ENCODE results near the gene SNTG2.

The SNTG2 gene

DNA sequence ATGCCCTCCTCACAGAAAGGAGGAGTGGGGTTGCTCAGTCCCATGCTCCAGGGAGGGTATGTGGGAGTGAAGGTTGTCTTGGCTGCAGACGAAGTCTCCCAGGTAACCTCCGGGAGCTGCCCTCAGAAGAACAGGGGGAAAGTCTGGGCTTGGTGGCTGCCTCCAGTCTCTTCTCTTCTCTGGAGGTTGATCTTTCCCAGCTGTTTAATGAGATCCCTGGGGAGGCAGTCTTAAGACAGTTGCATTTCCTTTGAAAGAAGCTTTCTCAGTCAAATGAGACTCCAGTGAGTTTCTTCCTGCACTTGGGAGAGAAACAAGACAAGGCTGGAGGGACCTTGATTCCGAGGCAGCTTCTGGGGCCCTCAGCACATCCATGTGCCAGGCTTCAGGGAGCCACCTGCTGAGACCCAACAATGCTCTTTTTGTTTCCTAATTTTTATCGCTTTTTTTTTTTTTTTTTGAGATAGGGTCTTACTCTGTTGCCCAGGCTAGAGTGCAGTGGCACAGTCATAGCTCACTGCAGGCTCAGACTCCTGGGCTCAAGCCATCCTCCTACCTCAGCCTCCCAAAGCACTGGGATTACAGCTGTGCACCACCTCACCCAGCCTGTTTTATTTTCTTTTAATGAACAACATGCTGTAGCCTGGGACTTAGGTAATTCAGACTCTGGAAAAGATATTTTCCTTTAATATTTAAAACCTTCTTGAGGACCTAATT, 390.9 kb downstream of the SNTG2 start:
- Mint-ChIP-seq H3K4me1 (ENCODE audit: low read depth) (peaks cover 4% of the 10 kb centered on the region), H3K36me3 (ENCODE audit: low read depth) (no peaks in the 10 kb centered on the region), H3K4me3 (no peak overlapping the region), H3K27me3 (ENCODE audit: low read depth) (peaks cover 2% of the 10 kb centered on the region), H3K9me3 (no peaks in the 10 kb centered on the region), H3K27ac (no peak overlapping the region)
- no peak for DNase-seq (ENCODE audit: low spot score)

GRCh38 chr2:1348789-1349188, 398.1 kb downstream of the SNTG2 start:
- DNase-seq (ENCODE audit: low spot score): no peak
- H3K36me3 Mint-ChIP-seq (ENCODE audit: low read depth): no peaks in the 10 kb centered on the region
- H3K9me3 Mint-ChIP-seq: peaks cover 17% of the 10 kb centered on the region
- H3K4me3 Mint-ChIP-seq: no peak overlapping the region
- no peaks in the 10 kb centered on the region for H3K27me3 Mint-ChIP-seq (ENCODE audit: low read depth)
- no peaks in the 10 kb centered on the region for H3K4me1 Mint-ChIP-seq (ENCODE audit: low read depth)
- no peak overlapping the region for H3K27ac Mint-ChIP-seq

DNA sequence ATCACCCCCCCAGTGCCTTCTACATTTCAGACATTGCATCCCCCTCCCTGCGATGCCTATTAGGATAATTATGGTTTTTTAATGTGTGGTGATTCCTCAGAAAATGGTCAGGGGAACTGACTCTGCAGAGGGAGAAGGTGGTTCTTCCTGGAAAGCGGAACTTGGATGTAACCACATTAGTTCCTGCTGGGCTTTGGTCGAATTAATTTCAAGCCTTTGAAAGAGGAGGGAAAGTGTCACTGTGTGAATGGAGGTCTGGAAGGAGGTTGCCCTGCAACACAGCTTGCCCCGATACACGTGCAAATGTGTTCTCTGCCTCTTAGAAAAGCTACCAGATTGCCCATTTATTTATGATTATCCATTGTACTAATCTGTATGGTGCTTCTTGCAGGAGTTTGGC, 399.5 kb downstream of the SNTG2 start:
- no peak overlapping the region for H3K4me3 Mint-ChIP-seq
- H3K27ac Mint-ChIP-seq: no peak overlapping the region
- H3K27me3 Mint-ChIP-seq (ENCODE audit: low read depth): no peaks in the 10 kb centered on the region
- H3K4me1 Mint-ChIP-seq (ENCODE audit: low read depth): no peaks in the 10 kb centered on the region
- peaks cover 17% of the 10 kb centered on the region for H3K9me3 Mint-ChIP-seq
- H3K36me3 Mint-ChIP-seq (ENCODE audit: low read depth): no peaks in the 10 kb centered on the region
- no peak for DNase-seq (ENCODE audit: low spot score)

- Mint-ChIP-seq H3K27me3 (ENCODE audit: low read depth) (peaks cover 11% of the 10 kb centered on the region), H3K9me3 (peaks cover 15% of the 10 kb centered on the region), H3K4me1 (ENCODE audit: low read depth) (no peaks in the 10 kb centered on the region), H3K27ac (no peak overlapping the region), H3K36me3 (ENCODE audit: low read depth) (no peaks in the 10 kb centered on the region), H3K4me3 (no peak overlapping the region)
- DNase-seq (ENCODE audit: low spot score): no peak
Observed at GRCh38 chr2:1353124-1353523, 402.5 kb downstream of the SNTG2 start.

DNA sequence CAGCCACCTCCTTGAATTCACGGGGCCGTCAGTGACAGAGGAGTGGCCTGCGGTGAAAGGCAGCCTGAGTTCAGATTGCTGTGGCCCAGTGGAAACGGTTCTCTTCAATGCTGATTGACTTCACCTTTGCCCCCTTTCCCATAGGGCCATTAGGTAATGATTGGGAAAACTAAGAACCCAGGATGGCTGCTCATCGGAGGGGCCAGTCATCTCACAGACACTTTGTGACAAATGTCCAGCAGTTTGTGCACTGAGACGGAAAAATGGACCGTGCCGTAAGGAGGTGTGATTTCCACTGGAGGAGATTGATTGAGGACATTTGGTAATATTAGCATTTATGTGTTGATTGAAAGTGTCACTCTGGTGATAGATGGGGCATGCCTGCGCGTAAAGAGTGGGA, 402.9 kb downstream of the SNTG2 start:
- Mint-ChIP-seq H3K4me3 (no peak overlapping the region), H3K36me3 (ENCODE audit: low read depth) (no peaks in the 10 kb centered on the region), H3K4me1 (ENCODE audit: low read depth) (no peaks in the 10 kb centered on the region), H3K9me3 (peaks cover 10% of the 10 kb centered on the region), H3K27ac (no peak overlapping the region), H3K27me3 (ENCODE audit: low read depth) (peaks cover 15% of the 10 kb centered on the region)
- DNase-seq (ENCODE audit: low spot score): no peak

GRCh38 chr2:1360144-1360543, 409.5 kb downstream of the SNTG2 start:
- Mint-ChIP-seq H3K9me3 (peaks cover 3% of the 10 kb centered on the region), H3K27me3 (ENCODE audit: low read depth) (peaks cover 26% of the 10 kb centered on the region), H3K4me1 (ENCODE audit: low read depth) (no peaks in the 10 kb centered on the region), H3K36me3 (ENCODE audit: low read depth) (no peaks in the 10 kb centered on the region), H3K4me3 (no peak overlapping the region), H3K27ac (no peak overlapping the region)
- no peak for DNase-seq (ENCODE audit: low spot score)

DNA sequence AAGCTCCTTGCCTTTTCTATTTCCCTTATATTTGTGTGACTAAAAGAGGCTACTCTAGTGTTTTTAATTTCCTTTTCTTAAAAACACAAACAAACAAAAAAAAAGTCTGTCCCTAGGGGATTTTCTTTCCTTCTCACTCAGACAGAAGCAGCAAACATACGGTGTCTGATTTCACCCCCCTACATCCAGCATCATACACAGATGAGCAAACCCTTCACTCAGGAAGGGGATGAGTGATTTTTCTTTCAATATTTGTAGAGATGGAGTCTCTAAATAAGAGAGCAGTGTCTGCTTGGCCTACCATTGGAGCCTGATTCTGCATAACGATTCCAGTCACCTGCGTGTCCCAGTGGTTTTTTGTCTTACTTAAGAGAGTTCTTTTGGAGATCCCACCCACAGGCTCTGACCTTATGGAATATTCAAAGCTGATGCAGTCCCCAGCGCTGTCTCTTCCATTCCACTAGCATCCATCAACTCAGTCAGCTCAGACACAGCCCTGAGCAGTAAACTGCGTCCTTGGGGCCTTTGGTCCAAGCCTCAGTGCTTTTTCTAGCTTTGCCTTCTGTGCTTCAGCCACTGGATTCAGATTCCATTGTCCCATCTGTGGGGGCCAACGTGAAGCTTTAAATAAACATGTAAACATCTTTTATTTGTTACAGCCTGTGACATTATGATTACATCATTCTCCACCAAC, 410.1 kb downstream of the SNTG2 start:
- Mint-ChIP-seq H3K27ac (no peak overlapping the region), H3K36me3 (ENCODE audit: low read depth) (no peaks in the 10 kb centered on the region), H3K4me1 (ENCODE audit: low read depth) (no peaks in the 10 kb centered on the region), H3K4me3 (no peak overlapping the region), H3K9me3 (peaks cover 3% of the 10 kb centered on the region), H3K27me3 (ENCODE audit: low read depth) (peaks cover 26% of the 10 kb centered on the region)
- no peak for DNase-seq (ENCODE audit: low spot score)

- Mint-ChIP-seq H3K27me3 (ENCODE audit: low read depth) (peaks cover 13% of the 10 kb centered on the region), H3K36me3 (ENCODE audit: low read depth) (no peaks in the 10 kb centered on the region), H3K9me3 (peaks cover 3% of the 10 kb centered on the region), H3K4me1 (ENCODE audit: low read depth) (peaks cover 3% of the 10 kb centered on the region), H3K27ac (no peak overlapping the region), H3K4me3 (no peak overlapping the region)
- DNase-seq (ENCODE audit: low spot score): no peak
Observed at GRCh38 chr2:1363367-1363766, 412.7 kb downstream of the SNTG2 start.

GRCh38 chr2:1366546-1367134, 416.0 kb downstream of the SNTG2 start:
- peaks cover 3% of the 10 kb centered on the region for H3K4me1 Mint-ChIP-seq (ENCODE audit: low read depth)
- H3K9me3 Mint-ChIP-seq: no peaks in the 10 kb centered on the region
- H3K36me3 Mint-ChIP-seq (ENCODE audit: low read depth): no peaks in the 10 kb centered on the region
- no peak for DNase-seq (ENCODE audit: low spot score)
- no peaks in the 10 kb centered on the region for H3K27me3 Mint-ChIP-seq (ENCODE audit: low read depth)
- no peak overlapping the region for H3K27ac Mint-ChIP-seq
- no peak overlapping the region for H3K4me3 Mint-ChIP-seq

GRCh38 chr2:1367601-1368000, 417.0 kb downstream of the SNTG2 start:
- Mint-ChIP-seq H3K4me3 (no peak overlapping the region), H3K36me3 (ENCODE audit: low read depth) (no peaks in the 10 kb centered on the region), H3K9me3 (no peaks in the 10 kb centered on the region), H3K4me1 (ENCODE audit: low read depth) (peaks cover 3% of the 10 kb centered on the region), H3K27me3 (ENCODE audit: low read depth) (no peaks in the 10 kb centered on the region), H3K27ac (no peak overlapping the region)
- no peak for DNase-seq (ENCODE audit: low spot score)

GRCh38 chr2:1369905-1370304, 419.3 kb downstream of the SNTG2 start:
- no peak overlapping the region for H3K27ac Mint-ChIP-seq
- H3K4me3 Mint-ChIP-seq: no peak overlapping the region
- H3K4me1 Mint-ChIP-seq (ENCODE audit: low read depth): peaks cover 15% of the 10 kb centered on the region

DNA sequence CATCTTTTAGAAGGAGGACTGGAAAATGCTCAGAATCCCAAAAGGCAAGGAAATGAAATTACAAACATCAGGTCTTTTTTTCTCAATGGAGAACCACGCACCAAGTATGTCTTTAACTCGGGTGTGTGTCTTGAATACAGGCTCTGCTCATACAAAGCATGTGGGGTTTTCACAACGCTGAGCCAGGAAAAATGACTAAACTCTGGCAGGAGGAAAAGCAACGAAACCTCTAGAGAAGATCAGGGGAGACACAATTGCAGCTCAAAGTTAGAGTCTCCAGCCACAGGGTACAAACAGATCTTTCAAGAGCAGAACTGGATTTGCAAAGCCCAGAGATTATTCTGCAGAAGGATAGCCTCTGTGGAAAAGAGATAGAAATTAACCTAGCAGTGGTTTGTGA, 419.8 kb downstream of the SNTG2 start:
- Mint-ChIP-seq H3K36me3 (ENCODE audit: low read depth) (no peaks in the 10 kb centered on the region), H3K27me3 (ENCODE audit: low read depth) (no peaks in the 10 kb centered on the region), H3K4me3 (no peak overlapping the region), H3K27ac (no peak overlapping the region), H3K9me3 (no peaks in the 10 kb centered on the region), H3K4me1 (ENCODE audit: low read depth) (peaks cover 15% of the 10 kb centered on the region)
- DNase-seq (ENCODE audit: low spot score): no peak

More at GRCh38 chr2:1369905-1370304, 419.3 kb downstream of the SNTG2 start:
- Mint-ChIP-seq H3K9me3 (no peaks in the 10 kb centered on the region), H3K27me3 (ENCODE audit: low read depth) (no peaks in the 10 kb centered on the region), H3K36me3 (ENCODE audit: low read depth) (no peaks in the 10 kb centered on the region)
- no peak for DNase-seq (ENCODE audit: low spot score)

DNA sequence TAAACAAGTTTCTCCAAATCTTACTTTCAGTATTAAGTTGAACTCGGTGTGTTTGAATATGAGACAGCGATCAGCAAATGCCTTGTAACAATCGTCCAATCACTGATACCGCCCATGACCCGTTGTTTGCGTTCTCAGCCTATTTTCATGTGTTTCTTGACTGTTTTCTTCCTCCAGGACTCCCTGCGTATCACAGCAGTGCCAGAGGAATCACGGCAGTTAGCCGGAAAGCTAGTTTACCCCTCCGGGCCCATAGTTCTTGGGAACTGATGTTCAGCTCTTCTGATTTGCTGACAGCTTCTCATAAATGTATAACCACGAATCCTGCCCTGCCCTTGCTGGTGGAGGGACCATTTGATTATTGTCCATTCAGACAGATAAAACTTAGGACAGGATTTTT, 420.4 kb downstream of the SNTG2 start:
- no peaks in the 10 kb centered on the region for H3K36me3 Mint-ChIP-seq (ENCODE audit: low read depth)
- no peak overlapping the region for H3K4me3 Mint-ChIP-seq
- no peak overlapping the region for H3K27ac Mint-ChIP-seq
- DNase-seq (ENCODE audit: low spot score): no peak
- no peaks in the 10 kb centered on the region for H3K9me3 Mint-ChIP-seq
- H3K27me3 Mint-ChIP-seq (ENCODE audit: low read depth): no peaks in the 10 kb centered on the region
- peaks cover 14% of the 10 kb centered on the region for H3K4me1 Mint-ChIP-seq (ENCODE audit: low read depth)

DNA sequence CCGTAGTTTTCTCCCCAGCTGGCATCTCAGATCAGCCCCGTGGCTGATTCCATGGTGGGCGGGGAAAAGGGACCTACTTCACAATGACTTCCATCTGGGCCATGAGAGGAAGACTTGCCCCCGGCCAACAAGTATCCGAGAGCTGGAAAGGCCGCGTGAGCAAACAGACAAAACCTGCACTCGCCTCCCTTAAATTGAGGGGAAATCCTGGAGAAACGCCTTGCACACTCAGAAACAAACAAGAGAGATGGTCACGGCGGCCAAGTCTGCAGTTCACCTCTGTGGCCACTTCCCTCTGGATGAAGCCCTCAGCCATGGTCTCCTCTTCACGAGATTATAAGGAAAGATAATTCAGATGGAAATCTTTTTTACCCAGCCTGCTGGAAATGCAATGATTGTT, 423.2 kb downstream of the SNTG2 start:
- H3K9me3 Mint-ChIP-seq: no peaks in the 10 kb centered on the region
- H3K27ac Mint-ChIP-seq: no peak overlapping the region
- no peak overlapping the region for H3K4me3 Mint-ChIP-seq
- DNase-seq (ENCODE audit: low spot score): no peak
- no peaks in the 10 kb centered on the region for H3K36me3 Mint-ChIP-seq (ENCODE audit: low read depth)
- H3K4me1 Mint-ChIP-seq (ENCODE audit: low read depth): peaks cover 12% of the 10 kb centered on the region
- no peaks in the 10 kb centered on the region for H3K27me3 Mint-ChIP-seq (ENCODE audit: low read depth)
